ENCODE measurements around the gene PAGR1. TPM values are rescaled to one million over a fixed set of nuclear protein-coding genes. Genes with fewer than 3 reads are reported as not detected.
"Not testable (repeated sequence)": the region's sequence is repeated elsewhere in the genome, so short reads cannot be mapped to it uniquely, and the experiment has no call there.

Gene PAGR1
- polyA plus RNA-seq, 10 donors = 21.5 to 37.3 (median 28.2) TPM

DNA sequence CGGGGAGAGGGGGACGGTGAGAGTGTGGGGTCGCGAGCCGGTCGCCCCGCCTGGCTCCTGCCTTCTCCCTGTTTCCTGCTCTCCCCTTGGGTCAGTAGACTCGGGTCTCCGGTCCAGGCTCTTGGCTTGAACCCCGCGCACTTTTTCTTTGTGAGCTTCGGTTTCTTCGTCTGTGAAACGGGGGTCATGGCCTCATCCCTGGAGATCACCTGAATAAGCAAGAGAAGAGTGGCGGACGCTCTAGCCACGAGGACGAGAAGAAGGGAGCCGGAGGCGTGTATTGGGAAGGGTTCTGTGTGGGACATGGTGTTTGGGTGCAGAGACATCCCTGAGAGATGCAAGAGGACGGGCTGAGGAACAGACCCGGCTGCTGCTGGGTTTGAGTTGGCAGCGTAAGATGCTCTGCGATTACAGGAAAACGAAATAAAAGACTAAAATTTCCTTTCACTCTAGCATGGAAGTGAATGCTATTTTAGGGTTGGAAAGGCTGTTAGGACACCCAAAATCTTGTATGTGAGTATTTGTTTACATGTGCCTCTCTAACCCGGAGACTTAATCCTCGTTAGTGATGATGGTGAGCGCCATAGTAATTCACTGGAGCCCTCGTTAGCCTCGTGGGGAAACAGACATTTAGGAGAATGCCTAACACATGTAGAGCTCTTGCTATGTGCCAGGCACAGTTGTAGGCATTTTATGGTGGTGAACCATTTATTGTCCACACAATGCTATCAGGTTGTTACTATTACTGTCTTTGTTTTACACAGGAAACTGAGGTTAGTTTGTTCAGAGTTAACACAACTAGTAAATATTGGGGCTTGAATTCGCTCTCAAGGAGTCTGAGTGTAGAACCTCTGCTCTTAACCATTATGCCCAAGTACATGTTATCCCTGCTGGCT, 24.8 kb upstream of the PAGR1 start:
- DNase-seq = no peak

DNA sequence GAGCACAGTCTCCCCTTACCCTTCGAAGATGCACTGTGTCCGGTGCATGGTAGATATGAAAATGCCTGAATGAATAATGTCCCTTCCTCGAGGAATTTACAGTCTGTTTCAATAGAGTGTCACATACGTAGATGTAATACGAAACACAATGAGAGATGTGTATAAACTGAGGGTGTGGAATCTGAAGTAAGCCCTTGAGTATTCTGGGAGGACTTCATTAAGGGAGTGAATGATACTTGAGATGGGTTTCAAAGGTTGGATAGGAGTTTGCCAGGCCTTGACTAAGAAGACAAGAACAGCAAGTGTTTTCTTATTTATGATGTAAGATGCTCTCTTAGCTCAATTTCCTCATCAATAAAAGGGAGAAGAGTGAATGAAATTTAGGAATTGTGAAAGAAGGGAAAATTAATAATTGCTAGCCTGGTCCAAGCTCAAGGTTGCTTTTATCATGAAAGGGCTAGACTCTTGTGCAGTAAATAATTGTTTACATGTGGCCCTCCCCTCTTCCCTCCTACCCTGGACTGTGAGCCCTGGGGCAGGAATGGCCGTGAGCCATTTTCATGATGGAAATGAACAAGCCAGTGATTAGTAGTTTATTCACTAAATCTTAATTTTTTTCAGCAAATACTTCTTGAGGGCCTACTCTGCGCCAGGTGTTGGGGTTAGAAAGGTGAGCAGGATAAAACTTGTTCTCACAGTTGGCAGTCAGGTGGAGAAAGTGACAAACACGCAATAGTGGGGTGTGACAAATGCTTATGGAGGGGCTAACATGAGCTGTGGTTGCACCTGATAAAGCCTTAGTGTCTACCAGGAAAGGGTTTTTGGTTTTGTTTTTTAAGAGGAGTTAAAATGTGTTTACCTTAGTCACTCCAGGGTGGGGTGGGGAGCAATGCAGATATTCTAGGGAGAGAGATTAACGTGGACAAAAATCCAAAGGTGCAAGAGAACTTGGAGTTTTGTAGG, 23.8 kb upstream of the PAGR1 start:
- DNase-seq = no peak

DNA sequence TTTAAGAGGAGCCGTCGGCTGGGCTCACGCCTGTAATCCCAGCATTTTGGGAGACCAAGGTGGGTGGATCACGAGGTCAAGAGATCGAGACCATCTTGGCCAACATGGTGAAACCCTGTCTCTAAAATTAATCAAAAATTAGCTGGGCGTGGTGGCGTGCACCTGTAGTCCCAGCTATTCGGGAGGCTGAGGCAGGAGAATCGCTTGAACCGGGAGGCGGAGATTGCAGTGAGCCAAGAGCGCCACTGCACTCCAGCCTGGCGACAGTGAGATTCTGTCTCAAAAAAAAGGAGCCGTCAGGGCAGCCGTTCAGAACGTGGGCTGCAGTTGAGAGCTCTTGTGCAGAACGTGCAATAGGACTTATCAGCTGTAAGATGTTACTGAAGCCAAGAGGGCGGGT, 22.8 kb upstream of the PAGR1 start:
- not testable (repeated sequence) for DNase-seq

DNA sequence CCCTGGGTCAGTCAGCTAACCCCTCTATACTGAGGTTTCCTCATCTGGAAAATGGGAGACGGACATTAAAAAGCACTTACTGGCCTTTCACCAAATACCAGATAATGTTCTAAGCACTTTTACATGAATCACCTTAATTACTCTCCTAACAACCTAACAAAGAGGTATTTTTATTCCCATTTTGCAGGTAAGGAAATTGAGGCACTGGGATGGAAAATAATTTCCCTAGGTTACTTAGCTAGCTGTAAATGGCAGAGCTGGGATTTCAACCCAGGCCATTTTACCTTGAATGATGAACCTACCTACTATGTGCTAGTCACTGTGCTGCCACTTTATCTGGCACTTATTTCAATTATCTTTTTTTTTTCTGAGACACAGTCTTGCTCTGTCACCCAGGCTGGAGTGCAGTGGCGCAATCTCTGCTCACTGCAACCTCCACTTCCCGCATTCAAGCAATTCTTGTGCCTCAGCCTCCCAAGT, 21.7 kb upstream of the PAGR1 start:
- no peak for DNase-seq

DNA sequence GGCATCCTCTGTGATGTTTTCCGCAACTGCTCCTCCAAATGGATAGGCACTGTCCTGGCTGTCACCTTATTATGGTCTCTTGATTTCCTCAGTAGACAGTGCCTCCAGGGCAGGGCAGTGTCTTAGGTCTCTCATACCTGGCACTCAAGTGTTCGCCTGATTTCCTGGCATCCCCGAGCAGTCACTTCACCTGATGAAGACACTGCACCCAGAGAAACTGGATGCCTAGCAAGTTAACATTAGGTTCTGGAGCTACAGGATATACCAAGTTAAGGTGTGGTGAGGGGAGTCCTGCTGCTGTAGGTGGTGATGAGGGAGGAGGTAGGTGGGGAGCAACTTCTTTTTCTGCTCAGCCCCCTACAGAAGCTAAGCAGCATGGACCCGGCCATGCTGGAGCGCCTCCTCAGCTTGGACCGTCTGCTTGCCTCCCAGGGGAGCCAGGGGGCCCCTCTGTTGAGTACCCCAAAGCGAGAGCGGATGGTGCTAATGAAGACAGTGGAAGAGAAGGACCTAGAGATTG, 13.5 kb upstream of the PAGR1 start:
- DNase-seq = no peak

DNA sequence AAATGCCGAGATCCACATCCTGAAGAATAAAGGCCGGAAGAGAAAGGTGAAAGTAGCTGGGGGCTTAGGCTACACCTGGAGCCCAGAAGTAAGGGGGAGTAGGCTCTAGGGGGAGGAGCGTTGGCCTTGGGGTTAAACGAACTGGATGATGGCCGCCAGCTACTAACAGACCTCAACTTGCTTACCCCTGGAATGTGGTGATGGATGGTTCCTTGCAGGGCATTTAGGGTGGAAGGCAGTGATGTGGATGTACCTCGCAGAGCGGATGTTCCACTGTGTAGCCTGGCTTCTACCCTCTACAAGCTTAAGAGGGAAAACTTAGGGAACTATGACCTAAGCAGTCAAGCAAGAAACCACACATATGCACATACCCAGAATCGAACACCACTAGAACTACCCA, 11.9 kb upstream of the PAGR1 start:
- DNase-seq = no peak

DNA sequence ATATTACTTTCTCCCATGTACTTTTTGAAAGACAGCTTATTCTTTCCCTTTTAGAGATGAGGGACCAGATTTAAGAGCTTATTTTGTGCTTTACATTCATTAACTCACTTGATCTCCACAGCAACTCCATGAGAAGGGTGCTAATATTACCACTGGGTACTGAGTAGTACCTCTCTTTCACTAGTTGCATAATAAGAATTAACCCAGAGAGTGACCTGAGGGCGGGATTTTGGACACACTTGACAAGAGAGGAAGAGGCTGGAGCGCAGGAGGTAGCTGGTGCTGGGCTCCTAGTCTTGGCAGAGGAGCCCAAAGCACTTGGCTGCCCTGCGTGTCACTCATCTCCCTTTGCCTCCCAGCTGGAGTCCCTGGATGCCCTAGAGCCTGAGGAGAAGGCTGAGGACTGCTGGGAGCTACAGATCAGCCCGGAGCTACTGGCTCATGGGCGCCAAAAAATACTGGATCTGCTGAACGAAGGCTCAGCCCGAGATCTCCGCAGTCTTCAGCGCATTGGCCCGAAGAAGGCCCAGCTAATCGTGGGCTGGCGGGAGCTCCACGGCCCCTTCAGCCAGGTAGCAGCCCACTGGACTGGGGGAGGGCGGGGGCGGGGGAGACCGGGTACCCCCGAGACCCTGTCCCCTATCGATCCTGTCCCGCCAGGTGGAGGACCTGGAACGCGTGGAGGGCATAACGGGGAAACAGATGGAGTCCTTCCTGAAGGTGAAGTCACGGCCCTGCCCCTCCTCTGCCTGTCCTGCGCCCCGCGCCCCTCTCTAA, 11.3 kb upstream of the PAGR1 start:
- no peak for DNase-seq

DNA sequence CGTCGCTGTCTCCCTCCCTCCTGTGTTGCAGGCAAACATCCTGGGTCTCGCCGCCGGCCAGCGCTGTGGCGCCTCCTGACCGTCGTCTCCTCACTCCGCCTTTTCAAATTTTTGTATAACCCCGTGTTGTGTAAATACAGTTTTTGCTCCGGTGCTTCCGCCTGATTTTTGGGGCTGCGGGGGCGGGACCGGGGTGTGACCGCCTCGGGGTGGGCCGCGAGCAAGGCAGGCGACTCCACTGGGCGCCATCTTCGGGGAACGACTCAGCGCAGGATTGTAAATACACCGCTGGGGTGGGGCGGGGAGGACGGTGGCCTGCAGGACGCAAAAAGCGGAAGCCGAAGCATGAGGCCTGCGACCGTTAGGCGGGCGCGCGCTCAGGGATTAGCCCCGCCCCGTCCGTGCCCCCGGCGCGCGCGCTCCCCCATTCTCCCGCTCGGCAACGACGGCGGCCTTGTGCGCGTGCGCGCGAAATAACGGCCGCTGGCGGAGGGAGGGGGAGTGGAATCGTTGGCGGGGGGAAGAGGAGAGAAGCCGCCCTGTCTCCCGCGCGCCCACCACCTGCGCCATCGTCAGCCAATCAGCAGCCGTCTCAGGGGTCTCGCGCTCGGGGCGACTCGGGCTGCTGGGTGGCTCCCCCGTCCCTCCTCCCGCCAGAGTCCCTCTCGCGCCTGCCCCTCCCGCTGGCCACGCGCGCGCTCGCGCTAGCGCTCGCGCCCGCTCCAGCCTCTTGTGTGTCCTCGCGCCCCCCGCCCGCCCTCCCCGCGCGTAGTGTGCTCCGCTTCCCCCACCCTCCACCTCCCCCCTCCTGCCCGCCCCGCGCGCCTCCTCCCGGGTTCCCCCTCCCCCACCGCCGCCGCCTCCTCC, 10.5 kb upstream of the PAGR1 start:
- peak; percentile 97 to 99 (median 98) for DNase-seq

DNA sequence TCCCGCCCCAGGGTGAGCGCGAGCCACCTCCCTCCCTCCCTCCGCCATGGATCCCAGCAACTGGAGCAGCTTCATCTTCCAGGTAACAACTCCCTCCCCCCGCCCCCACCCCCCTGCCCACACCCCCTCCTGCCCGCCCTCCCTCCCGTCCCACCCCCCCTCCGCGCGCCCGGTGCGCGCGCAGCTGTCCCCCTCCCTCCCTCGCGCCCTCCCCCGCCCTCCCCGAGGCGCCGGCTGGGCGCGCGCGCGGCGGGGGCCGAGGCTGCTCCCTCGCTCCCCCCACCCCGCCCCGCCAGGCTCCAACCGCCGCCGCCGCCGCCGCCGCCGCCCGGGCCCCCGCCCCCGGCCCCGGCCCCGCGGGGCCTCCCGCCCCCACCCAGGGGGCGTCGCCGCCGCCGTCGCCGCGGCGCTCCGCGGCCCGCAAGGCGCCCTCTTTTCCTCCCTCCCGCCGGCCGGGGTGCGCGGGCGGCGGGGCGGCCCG, 9.8 kb upstream of the PAGR1 start, which contains the start of gene MAZ:
TSS of gene MAZ (plus strand) at position 431 of the 481 bp plus-strand sequence. CDS start 173 bp downstream, outside the sequence.
- peak in 1 of 3 donors; percentile 90 for DNase-seq

DNA sequence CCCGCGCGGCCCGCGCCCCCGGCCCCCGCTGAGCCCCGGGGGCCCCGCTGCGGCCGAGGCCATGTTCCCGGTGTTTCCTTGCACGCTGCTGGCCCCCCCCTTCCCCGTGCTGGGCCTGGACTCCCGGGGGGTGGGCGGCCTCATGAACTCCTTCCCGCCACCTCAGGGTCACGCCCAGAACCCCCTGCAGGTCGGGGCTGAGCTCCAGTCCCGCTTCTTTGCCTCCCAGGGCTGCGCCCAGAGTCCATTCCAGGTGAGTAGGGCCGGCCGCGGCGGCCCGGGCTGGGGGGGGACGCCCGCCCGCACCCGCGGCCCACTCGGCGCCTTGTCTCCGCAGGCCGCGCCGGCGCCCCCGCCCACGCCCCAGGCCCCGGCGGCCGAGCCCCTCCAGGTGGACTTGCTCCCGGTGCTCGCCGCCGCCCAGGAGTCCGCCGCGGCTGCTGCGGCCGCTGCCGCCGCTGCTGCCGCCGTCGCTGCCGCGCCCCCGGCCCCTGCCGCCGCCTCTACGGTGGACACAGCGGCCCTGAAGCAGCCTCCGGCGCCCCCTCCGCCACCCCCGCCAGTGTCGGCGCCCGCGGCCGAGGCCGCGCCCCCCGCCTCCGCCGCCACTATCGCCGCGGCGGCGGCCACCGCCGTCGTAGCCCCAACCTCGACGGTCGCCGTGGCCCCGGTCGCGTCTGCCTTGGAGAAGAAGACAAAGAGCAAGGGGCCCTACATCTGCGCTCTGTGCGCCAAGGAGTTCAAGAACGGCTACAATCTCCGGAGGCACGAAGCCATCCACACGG, 9.1 kb upstream of the PAGR1 start:
- peak in 2 of 3 donors; percentile 66 to 84 for DNase-seq

DNA sequence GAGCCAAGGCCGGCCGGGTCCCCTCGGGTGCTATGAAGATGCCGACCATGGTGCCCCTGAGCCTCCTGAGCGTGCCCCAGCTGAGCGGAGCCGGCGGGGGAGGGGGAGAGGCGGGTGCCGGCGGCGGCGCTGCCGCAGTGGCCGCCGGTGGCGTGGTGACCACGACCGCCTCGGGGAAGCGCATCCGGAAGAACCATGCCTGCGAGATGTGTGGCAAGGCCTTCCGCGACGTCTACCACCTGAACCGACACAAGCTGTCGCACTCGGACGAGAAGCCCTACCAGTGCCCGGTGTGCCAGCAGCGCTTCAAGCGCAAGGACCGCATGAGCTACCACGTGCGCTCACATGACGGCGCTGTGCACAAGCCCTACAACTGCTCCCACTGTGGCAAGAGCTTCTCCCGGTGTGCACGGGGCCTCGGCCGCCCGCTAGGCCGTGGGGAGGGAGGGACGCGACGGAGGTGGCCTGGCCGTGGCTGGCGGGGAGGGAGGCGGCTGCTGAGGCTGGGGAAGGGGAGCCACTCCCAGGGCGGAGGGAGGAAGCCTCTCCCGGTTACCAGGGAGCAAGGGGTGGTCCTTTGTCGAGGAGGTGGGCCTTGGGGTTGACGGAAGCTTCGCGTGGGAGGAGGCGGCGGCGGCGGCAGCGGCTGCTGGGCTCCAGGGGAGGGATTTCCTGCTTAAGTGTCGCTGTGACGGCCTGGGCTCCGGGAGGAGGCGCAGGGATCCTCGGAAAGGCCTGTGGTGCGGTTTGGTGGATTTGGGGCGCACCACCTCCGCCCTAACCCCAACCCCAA, 8.3 kb upstream of the PAGR1 start:
- peak; percentile 88 to 96 (median 90) for DNase-seq

DNA sequence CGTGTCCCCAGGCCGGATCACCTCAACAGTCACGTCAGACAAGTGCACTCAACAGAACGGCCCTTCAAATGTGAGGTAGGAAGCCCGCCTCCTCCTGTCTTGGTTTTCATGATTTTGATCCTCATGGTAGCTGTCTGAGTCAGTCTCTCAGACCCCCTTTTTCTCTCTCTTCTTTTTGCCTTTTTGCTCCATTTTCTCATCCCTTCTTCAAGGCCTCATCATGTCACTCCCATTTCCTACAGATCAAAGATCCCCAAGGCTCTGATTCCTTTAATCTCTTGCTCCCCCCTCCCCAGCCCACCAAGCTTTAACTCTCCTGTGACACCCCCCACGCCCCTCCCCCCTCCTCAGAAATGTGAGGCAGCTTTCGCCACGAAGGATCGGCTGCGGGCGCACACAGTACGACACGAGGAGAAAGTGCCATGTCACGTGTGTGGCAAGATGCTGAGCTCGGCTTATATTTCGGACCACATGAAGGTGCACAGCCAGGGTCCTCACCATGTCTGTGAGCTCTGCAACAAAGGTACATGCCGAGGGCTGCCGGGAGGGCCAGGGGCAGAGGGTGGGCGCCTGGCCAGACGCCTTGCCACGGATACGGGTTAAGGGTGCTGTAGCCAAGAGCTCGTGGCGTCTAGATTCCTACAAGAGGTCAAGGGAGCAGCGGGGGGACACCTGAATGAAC, 7.6 kb upstream of the PAGR1 start:
- DNase-seq = no peak

DNA sequence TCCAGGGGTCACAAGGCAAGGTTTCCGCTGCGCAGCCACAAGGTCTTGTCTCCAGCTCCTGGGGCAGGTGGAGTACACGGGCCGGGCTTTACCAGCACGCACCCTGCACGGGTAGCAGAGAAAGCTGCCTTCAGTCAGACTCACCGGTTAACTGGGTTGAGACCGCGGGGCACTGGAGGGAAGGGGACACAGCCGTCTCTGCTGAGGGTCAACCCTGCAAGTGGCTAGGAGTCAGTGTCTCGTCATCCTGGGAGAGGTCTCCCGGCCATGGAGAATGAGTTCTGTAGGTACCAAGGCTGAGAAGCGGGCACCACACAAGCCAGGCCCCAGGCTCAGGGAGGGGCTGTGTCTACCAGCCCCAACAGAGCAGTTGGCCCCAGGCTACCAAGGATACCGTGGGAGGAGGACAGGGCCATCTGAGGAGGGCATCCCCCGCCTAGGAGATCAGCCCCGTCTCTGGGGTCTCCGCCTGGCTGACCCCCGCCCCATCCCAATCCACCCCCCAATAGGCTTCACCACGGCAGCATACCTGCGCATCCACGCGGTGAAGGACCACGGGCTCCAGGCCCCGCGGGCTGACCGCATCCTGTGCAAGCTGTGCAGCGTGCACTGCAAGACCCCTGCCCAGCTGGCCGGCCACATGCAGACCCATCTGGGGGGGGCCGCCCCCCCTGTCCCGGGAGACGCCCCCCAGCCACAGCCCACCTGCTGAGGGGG, 6.8 kb upstream of the PAGR1 start:
- DNase-seq = no peak

DNA sequence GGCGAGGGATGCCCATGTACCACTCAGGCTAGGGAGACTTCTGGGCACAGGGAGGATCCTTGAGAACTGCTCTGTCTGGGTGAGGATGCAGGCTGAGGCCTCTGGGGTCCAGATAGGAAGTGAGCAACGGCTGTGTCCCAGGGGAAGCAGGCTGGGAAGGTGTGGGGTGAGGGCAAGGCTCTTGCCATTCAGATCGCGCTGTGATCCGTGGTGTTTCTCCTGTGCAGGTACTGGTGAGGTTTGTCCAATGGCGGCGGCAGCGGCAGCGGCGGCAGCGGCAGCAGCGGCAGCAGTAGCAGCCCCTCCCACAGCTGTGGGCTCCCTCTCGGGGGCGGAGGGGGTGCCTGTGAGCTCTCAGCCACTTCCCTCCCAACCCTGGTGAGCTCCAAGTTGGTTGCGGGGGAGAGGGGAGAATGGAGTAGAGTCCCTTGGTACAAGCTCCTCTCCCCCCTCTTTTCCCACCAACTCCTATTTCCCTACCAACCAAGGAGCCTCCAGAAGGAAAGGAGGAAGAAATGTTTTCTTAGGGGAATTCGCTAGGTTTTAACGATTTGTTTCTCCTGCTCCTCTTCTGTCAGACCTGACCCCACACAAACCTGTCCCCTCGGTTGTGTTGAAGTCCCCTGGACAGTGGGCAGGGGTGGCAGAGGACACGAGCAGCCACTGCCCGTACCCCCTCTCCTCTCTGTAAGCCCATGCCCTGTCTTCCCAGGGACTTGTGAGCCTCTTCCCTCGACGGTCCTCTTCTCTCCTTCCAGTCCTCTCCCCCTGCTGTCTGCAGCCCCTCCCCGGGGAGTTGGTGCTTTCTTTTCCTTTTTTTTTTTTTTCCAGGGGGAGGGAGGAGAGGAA, 5.9 kb upstream of the PAGR1 start:
- DNase-seq = peak in 1 of 3 donors; percentile 63

DNA sequence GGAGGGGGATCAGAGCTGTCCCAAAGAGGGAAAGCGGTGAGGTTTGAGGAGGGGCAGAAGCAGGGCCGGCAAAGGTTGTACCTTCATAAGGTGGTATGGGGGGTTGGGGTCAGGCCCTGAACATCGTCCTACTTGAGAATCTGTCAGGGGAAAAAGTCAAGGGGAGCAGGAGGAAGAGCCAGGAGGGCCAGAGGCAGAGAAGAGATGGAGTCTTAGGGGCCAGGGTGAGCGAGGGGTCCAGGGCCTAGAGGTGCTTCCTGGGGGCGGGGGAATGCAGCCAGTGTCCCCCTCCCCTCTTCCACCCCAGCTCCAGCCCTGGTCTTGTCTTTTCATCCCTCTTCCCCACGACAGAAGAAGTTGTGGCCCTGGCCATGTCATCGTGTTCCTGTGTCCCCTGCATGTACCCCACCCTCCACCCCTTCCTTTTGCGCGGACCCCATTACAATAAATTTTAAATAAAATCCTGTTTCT, 5.2 kb upstream of the PAGR1 start:
- DNase-seq = no peak
